ENCODE measurements around the gene VPS41. TPM values are rescaled to one million over a fixed set of nuclear protein-coding genes. Genes with fewer than 3 reads are reported as not detected.

The VPS41 gene
- total and polyA plus RNA-seq, 2 donors from 2014 or later, result 21.8 to 94.0 TPM

DNA sequence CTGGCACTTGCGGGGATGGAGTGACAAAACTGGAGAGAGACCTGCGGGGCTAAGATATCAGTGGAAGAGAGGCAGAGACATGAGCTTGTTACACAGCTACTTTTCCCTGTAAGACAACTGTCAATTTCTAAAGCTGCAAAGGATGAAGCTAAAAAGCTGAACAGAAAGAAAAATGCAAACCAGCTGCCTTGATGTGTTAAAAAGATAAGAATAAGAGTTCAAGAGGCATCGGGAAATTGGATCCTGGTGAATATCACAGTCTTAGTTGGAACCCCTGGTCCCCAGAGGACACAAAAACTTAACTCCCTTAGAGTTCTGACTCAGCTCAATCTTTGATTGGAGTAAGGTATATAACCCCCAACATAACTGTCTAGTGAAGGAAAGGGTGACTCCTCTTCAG lies 38.8 kb downstream of the VPS41 start:
- H3K36me3 ChIP-seq (ENCODE audit: control insufficient read depth in 2 of 3, insufficient read depth in 3 of 3, low read length in 3 of 3), result no peaks in the 10 kb centered on the region
- no peak overlapping the region for H3K27ac ChIP-seq (ENCODE audit: low read depth in 2 of 2, low read length in 2 of 2)
- no peaks in the 10 kb centered on the region for H3K4me1 ChIP-seq (ENCODE audit: control insufficient read depth in 2 of 3, insufficient read depth in 2 of 3, low read depth in 1 of 3, low read length in 3 of 3)
- FAIRE-seq (no peak), DNase-seq (no peak)
- no peaks in the 10 kb centered on the region for H3K9me3 ChIP-seq (ENCODE audit: control insufficient read depth in 2 of 3, insufficient read depth in 1 of 3, low read length in 3 of 3)
- intact Hi-C loops (cut with DNase I), result no loop called here
- TF ChIP-seq, protein P1, sequence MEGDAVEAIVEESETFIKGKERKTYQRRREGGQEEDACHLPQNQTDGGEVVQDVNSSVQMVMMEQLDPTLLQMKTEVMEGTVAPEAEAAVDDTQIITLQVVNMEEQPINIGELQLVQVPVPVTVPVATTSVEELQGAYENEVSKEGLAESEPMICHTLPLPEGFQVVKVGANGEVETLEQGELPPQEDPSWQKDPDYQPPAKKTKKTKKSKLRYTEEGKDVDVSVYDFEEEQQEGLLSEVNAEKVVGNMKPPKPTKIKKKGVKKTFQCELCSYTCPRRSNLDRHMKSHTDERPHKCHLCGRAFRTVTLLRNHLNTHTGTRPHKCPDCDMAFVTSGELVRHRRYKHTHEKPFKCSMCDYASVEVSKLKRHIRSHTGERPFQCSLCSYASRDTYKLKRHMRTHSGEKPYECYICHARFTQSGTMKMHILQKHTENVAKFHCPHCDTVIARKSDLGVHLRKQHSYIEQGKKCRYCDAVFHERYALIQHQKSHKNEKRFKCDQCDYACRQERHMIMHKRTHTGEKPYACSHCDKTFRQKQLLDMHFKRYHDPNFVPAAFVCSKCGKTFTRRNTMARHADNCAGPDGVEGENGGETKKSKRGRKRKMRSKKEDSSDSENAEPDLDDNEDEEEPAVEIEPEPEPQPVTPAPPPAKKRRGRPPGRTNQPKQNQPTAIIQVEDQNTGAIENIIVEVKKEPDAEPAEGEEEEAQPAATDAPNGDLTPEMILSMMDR (IDR thresholded peaks at IDR 0.05; ENCODE audit: borderline replicate concordance, extremely low read depth, insufficient read depth), result no peak
- no peak overlapping the region for H3K9ac ChIP-seq (ENCODE audit: low read length in 3 of 3)
- H3K27me3 ChIP-seq (ENCODE audit: control insufficient read depth, insufficient read depth, low read length), result no peaks in the 10 kb centered on the region
- H3K4me3 ChIP-seq (ENCODE audit: low read length in 3 of 3), result no peak overlapping the region

DNA sequence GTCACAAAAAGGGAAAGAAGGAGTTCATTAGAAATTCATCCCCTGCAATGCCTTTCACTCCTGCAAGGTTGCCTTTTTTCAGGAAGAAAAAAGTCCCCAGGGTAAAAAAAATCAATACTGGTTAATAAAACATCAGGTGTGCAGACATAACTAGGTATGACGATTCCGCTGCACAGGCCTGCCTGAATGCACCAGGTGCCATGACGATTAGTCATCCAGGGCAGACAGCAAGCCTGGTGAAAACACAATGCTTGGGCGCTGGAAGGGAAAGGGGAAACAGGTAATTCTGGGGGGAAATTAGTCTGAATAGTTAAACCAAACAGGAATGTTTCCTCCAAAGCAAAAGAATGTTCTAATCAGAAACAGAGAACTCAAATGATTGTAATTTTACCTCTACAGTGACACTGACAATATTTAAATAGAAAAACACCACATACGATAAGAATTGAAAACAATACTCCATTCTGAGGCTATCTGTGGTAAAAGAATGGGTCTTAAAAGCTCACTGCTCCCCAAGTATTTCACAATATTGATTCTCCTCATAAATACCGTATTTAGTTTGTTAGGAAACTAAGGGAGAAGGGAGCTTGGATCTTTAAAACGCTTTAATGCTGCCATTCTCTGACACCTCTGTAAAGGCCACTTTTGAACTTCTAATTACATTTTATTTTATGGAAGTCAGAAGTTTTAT lies 45.2 kb downstream of the VPS41 start:
- no peaks in the 10 kb centered on the region for H3K9me3 ChIP-seq (ENCODE audit: control insufficient read depth in 2 of 3, insufficient read depth in 1 of 3, low read length in 3 of 3)
- H3K27ac ChIP-seq (ENCODE audit: low read depth in 2 of 2, low read length in 2 of 2), result peak overlapping the region in 1 of 2 donors; percentile 33
- H3K9ac ChIP-seq (ENCODE audit: low read length in 3 of 3), result no peak overlapping the region
- H3K4me1 ChIP-seq (ENCODE audit: control insufficient read depth in 2 of 3, insufficient read depth in 2 of 3, low read depth in 1 of 3, low read length in 3 of 3), result no peaks in the 10 kb centered on the region
- DNase-seq, result peak; percentile 37 to 83 (median 50)
- no peak for FAIRE-seq
- H3K4me3 ChIP-seq (ENCODE audit: low read length in 3 of 3), result no peak overlapping the region
- intact Hi-C loops (cut with DNase I), result no loop called here
- TF ChIP-seq, protein P1 (IDR thresholded peaks at IDR 0.05; ENCODE audit: borderline replicate concordance, extremely low read depth, insufficient read depth), result no peak
- H3K27me3 ChIP-seq (ENCODE audit: control insufficient read depth, insufficient read depth, low read length), result no peaks in the 10 kb centered on the region
- peaks cover 0 to 4% (median 0%) of the 10 kb centered on the region in 3 donors for H3K36me3 ChIP-seq (ENCODE audit: control insufficient read depth in 2 of 3, insufficient read depth in 3 of 3, low read length in 3 of 3)

DNA sequence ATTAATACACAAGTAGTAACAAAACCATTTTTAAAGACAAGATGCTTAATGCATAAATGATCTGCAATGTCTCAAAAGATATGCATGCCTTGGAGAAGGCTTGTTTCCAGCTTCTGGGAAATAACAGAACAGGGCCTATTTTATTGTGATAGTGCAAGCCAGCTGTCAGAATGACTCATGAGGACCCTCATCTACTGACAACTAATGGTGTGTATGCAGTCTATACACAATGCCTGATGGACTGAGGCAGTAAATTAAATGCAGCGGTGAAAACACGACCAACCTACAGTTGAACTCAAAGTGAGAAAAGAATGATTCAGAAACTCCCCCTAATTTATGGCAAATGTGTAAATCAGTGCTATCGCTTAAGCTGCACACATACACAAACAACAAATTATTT lies 46.3 kb downstream of the VPS41 start:
- peak in 1 of 5 donors; percentile 2 for DNase-seq
- peaks cover 0 to 4% (median 0%) of the 10 kb centered on the region in 3 donors for H3K36me3 ChIP-seq (ENCODE audit: control insufficient read depth in 2 of 3, insufficient read depth in 3 of 3, low read length in 3 of 3)
- no peak overlapping the region for H3K9ac ChIP-seq (ENCODE audit: low read length in 3 of 3)
- H3K9me3 ChIP-seq (ENCODE audit: control insufficient read depth in 2 of 3, insufficient read depth in 1 of 3, low read length in 3 of 3), result no peaks in the 10 kb centered on the region
- no peak for FAIRE-seq
- intact Hi-C loops (cut with DNase I), result no loop called here
- TF ChIP-seq, protein P1 (IDR thresholded peaks at IDR 0.05; ENCODE audit: borderline replicate concordance, extremely low read depth, insufficient read depth), result no peak
- H3K4me3 ChIP-seq (ENCODE audit: low read length in 3 of 3), result no peak overlapping the region
- no peaks in the 10 kb centered on the region for H3K4me1 ChIP-seq (ENCODE audit: control insufficient read depth in 2 of 3, insufficient read depth in 2 of 3, low read depth in 1 of 3, low read length in 3 of 3)
- no peaks in the 10 kb centered on the region for H3K27me3 ChIP-seq (ENCODE audit: control insufficient read depth, insufficient read depth, low read length)
- H3K27ac ChIP-seq (ENCODE audit: low read depth in 2 of 2, low read length in 2 of 2), result no peak overlapping the region
